Suprapubic skin (tissue), 4 donors: ENCODE measurements around the gene RIOK2.

ENCODE experiments used
- EP300 ChIP-seq: sonication (generic); formaldehyde crosslinking; IDR thresholded peaks from one replicate; pipeline ENCODE4 v1.6.1; 2017; ENCODE audit warnings: antibody characterized with exemption
- POLR2A ChIP-seq, 2 donors: fragments of 450-650 bp; IDR thresholded peaks; one replicate each; pipeline ENCODE4 v1.6.1; 2017; ENCODE audit warnings: antibody characterized with exemption in 2 of 2, mild to moderate bottlenecking in 2 of 2, moderate library complexity in 2 of 2
- POLR2AphosphoS5 ChIP-seq, 3 donors: sonication (generic); formaldehyde crosslinking; IDR thresholded peaks; one replicate each; pipeline ENCODE4 v1.6.1; 2017; ENCODE audit warnings: antibody characterized with exemption in 3 of 3
- TF ChIP-seq, protein P1 (sequence below), 2 donors: fragments of 200-600 bp in 1 of 2; fragments of 450-650 bp in 1 of 2; sonication (generic) in 1 of 2; IDR thresholded peaks; one replicate each; pipeline ENCODE4 v1.5.1; 2016 to 2019; ENCODE audit warnings: antibody characterized with exemption in 2 of 2, mild to moderate bottlenecking in 1 of 2, moderate library complexity in 1 of 2

DNA sequence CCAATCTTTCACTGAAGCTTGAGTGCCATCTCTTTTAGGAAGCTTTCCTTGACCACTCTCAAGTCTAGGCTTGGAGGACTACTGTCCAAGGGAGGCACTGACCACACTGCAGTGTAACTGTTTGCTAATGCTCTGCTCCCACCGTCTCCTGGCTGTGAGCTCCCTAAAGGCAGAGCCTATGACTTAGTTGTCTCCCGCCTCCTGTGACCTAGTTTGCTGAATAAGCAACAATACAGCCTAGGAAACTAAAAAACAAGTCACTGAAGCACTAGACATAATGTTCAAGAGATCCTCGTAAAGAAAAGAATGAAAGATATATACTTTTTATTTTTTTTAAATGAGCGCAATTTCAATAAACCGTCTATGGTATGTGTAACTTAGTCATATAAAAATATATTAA, 72.0 kb downstream of the RIOK2 start:
- TF ChIP-seq POLR2A (IDR thresholded peaks at IDR 0.05) (no peak), POLR2AphosphoS5 (IDR thresholded peaks at IDR 0.05) (no peak), EP300 (no peak)
- TF ChIP-seq, protein P1, sequence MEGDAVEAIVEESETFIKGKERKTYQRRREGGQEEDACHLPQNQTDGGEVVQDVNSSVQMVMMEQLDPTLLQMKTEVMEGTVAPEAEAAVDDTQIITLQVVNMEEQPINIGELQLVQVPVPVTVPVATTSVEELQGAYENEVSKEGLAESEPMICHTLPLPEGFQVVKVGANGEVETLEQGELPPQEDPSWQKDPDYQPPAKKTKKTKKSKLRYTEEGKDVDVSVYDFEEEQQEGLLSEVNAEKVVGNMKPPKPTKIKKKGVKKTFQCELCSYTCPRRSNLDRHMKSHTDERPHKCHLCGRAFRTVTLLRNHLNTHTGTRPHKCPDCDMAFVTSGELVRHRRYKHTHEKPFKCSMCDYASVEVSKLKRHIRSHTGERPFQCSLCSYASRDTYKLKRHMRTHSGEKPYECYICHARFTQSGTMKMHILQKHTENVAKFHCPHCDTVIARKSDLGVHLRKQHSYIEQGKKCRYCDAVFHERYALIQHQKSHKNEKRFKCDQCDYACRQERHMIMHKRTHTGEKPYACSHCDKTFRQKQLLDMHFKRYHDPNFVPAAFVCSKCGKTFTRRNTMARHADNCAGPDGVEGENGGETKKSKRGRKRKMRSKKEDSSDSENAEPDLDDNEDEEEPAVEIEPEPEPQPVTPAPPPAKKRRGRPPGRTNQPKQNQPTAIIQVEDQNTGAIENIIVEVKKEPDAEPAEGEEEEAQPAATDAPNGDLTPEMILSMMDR (IDR thresholded peaks at IDR 0.05) = no peak
